ENCODE data around the gene FBXL7. TPM values are rescaled to one million over a fixed set of nuclear protein-coding genes. Genes with fewer than 3 reads are reported as not detected.

Gene FBXL7
- total RNA-seq, 1 donor: 11.2 TPM

- TF ChIP-seq, protein P1, sequence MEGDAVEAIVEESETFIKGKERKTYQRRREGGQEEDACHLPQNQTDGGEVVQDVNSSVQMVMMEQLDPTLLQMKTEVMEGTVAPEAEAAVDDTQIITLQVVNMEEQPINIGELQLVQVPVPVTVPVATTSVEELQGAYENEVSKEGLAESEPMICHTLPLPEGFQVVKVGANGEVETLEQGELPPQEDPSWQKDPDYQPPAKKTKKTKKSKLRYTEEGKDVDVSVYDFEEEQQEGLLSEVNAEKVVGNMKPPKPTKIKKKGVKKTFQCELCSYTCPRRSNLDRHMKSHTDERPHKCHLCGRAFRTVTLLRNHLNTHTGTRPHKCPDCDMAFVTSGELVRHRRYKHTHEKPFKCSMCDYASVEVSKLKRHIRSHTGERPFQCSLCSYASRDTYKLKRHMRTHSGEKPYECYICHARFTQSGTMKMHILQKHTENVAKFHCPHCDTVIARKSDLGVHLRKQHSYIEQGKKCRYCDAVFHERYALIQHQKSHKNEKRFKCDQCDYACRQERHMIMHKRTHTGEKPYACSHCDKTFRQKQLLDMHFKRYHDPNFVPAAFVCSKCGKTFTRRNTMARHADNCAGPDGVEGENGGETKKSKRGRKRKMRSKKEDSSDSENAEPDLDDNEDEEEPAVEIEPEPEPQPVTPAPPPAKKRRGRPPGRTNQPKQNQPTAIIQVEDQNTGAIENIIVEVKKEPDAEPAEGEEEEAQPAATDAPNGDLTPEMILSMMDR (IDR thresholded peaks at IDR 0.05; ENCODE audit: insufficient read depth, low read depth, low read length): no peak
- DNase-seq (ENCODE audit: low read depth): peak; percentile 39
- H3K4me3 ChIP-seq (ENCODE audit: low read depth, low read length): no peak overlapping the region
Observed at GRCh38 chr5:15585841-15586591, 86.0 kb downstream of the FBXL7 start.

DNA sequence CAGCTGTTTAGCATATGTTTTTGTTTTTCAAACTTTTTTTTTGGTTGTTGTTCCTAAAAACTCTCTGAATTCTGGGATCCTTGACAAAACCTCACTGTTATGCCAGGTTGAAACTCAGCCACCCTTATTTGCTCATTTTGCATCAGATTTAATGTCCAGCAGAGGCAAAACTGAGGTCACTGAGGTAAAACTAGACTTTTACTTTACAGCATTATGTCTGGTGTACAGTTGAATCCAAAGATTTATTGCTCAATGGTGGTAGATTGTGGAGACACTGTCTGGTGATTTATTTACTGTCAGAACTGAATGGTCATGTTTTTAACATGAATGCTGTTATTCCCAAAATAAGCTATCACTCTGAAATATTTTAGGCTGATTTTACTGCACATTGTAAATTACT is 87.9 kb downstream of the FBXL7 start:
- DNase-seq (ENCODE audit: low read depth): peak; percentile 73
- TF ChIP-seq, protein P1 (IDR thresholded peaks at IDR 0.05; ENCODE audit: insufficient read depth, low read depth, low read length): no peak

GRCh38 chr5:15592728-15593127 is 92.7 kb downstream of the FBXL7 start:
- H3K4me3 ChIP-seq (ENCODE audit: low read depth, low read length): no peak overlapping the region
- TF ChIP-seq, protein P1 (IDR thresholded peaks at IDR 0.05; ENCODE audit: insufficient read depth, low read depth, low read length): no peak
- peak; percentile 42 for DNase-seq (ENCODE audit: low read depth)

More for the DNA sequence above, 87.9 kb downstream of the FBXL7 start:
- H3K4me3 ChIP-seq (ENCODE audit: low read depth, low read length): no peak overlapping the region

DNA sequence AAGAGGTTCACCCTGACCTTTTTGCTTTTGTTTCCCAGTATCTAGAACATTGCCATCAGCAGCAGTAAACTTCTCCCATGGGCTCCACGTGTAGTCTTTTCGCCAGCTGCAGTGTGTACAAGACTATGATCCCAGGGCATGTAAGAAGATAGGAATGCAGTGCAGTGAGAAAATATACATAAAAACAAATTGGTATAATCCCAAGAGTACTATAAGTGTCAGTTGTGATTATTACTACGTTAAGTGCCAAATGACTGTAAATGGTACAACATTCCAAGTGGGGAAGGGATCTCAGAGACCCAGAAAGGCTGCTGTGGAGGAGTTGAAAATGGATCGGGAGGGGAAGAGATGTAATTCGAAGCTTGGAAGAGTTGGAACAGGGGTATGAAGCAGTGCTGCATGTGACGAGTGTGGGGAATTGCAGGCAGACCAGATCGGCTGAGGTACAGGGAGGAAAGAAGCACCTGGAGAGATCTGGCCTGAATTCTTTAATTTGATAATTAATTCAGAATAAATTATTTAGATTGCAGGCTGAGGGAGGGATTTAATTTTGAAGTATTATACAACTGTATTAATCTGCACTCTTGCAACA is 95.1 kb downstream of the FBXL7 start:
- TF ChIP-seq, protein P1 (IDR thresholded peaks at IDR 0.05; ENCODE audit: insufficient read depth, low read depth, low read length): no peak
- peak; percentile 30 for DNase-seq (ENCODE audit: low read depth)
- H3K4me3 ChIP-seq (ENCODE audit: low read depth, low read length): no peak overlapping the region

DNA sequence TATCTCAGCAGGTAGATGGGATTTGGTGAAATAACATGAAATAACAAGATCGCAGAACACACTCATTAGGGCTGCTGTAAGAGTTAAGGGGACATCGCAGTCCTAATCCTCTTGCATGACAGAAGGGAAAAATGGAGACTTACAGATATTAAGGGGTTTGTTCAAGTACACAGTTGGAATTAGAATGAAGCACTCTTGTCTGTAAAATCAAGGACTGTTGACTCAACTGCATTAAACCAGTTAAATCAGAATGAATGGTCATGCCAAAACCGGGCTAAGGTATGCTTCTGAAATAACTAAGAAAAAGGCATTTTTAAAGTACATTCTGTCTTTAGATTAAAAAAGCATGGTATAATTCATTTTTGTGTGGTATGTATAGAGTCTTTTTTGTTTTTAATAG is 95.9 kb downstream of the FBXL7 start:
- TF ChIP-seq, protein P1 (IDR thresholded peaks at IDR 0.05; ENCODE audit: insufficient read depth, low read depth, low read length): no peak
- DNase-seq (ENCODE audit: low read depth): no peak

GRCh38 chr5:15596936-15597335 is 97.0 kb downstream of the FBXL7 start:
- TF ChIP-seq, protein P1 (IDR thresholded peaks at IDR 0.05; ENCODE audit: insufficient read depth, low read depth, low read length): no peak
- H3K4me3 ChIP-seq (ENCODE audit: low read depth, low read length): no peak overlapping the region
- no peak for DNase-seq (ENCODE audit: low read depth)

More for the DNA sequence above, 95.9 kb downstream of the FBXL7 start:
- H3K4me3 ChIP-seq (ENCODE audit: low read depth, low read length): no peak overlapping the region

Measured in fibroblast of villous mesenchyme (primary cell).